RWPE2 (cell line): ENCODE data around the gene PLBD2.
A peak's percentile ranks its signal among the peaks of the same experiment; 100 is the strongest.

Experiments
- ATAC-seq: fragments of 200-7000 bp; cut with Tn5 transposase; 3 replicates; pipeline ENCODE4 v1.9.1; 2021; ENCODE audit warnings: low read depth
- DNase-seq: peaks from one replicate; pipeline ENCODE4 v3.0.0-alpha.2; 2020; ENCODE audit warnings: low spot score
- H3K27ac ChIP-seq: fragments of 450-650 bp; 2 replicates; pipeline ENCODE4 v1.5.1; 2017; ENCODE audit warnings: mild to moderate bottlenecking; ENCODE audit not compliant: poor library complexity, severe bottlenecking
- H3K27me3 ChIP-seq: fragments of 250-450 bp; sonication (Bioruptor Pico); 2 replicates; pipeline ENCODE4 v1.5.1; 2021; ENCODE audit warnings: mild to moderate bottlenecking, moderate library complexity; ENCODE audit not compliant: insufficient read depth, poor library complexity, severe bottlenecking
- H3K36me3 ChIP-seq: fragments of 250-450 bp; sonication (Bioruptor Pico); 2 replicates; pipeline ENCODE4 v1.5.1; 2020; ENCODE audit warnings: low read depth, mild to moderate bottlenecking, moderate library complexity
- H3K4me1 ChIP-seq: fragments of 250-450 bp; sonication (Bioruptor Pico); 2 replicates; pipeline ENCODE4 v1.5.1; 2021; ENCODE audit warnings: mild to moderate bottlenecking, moderate library complexity; ENCODE audit not compliant: insufficient read depth, poor library complexity, severe bottlenecking
- H3K4me3 ChIP-seq: fragments of 250-450 bp; sonication (Bioruptor Pico); 2 replicates; pipeline ENCODE4 v1.5.1; 2021; ENCODE audit warnings: mild to moderate bottlenecking, moderate library complexity; ENCODE audit not compliant: severe bottlenecking
- H3K9me3 ChIP-seq: fragments of 250-450 bp; sonication (Bioruptor Pico); 2 replicates; pipeline ENCODE4 v1.5.1; 2021; ENCODE audit warnings: mild to moderate bottlenecking, moderate library complexity; ENCODE audit not compliant: severe bottlenecking
- TF ChIP-seq, protein P1 (sequence below): fragments of 450-650 bp; IDR thresholded peaks from one replicate; pipeline ENCODE4 v1.5.1; 2017; ENCODE audit warnings: mild to moderate bottlenecking, moderate library complexity; ENCODE audit not compliant: poor library complexity, severe bottlenecking

The PLBD2 gene

DNA sequence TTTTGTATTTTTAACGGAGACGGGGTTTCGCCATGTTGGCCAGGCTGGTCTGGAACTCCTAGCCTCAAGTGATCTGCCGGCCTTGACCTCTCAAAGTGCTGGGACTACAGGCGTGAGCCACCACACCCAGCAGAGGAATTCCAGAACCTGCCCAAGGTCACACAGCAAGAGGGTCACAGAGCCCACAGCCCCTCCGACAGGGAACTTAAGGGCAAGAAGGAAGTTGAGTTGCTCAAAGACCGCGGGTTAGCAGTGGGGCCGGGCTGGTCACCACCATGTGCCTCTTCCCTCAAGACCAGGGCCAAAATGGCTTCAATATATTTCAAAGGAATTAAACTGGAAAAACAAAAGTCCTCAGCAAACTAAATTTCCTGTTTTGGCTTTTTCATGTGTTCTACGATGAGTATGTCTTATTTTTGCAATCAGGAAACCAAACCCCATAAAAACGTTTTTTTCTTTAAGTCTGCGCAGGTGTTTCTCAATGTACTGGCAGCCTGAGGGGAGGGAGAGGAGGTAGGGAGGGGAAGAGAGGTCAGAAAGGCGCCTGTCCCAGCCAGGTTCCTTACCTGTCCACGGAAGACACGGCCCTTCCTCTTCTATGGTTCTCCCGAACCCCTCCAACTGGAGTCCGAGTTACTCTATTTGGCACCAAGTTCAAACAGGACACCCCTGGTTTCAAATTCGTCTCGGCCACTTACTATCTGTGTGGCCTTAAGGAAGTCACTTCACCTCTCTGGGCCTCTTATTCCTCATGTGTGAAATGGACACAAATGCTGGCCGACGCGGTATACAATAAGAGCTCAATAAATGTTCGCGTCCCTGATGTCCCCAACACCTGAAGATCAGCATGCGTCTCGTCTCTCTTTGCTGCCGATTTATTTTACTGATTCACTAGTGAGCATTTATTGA is 24.3 kb upstream of the PLBD2 start:
- Histone ChIP-seq H3K36me3 (peaks cover 24% of the 10 kb centered on the region), H3K4me3 (peak overlapping the region; percentile 85), H3K4me1 (peaks cover 6% of the 10 kb centered on the region), H3K27ac (peak overlapping the region; percentile 39), H3K27me3 (no peaks in the 10 kb centered on the region), H3K9me3 (no peaks in the 10 kb centered on the region)
- no peak for DNase-seq
- ATAC-seq: peak; percentile 26; the same call in 2 of the 3 replicates
- TF ChIP-seq, protein P1, sequence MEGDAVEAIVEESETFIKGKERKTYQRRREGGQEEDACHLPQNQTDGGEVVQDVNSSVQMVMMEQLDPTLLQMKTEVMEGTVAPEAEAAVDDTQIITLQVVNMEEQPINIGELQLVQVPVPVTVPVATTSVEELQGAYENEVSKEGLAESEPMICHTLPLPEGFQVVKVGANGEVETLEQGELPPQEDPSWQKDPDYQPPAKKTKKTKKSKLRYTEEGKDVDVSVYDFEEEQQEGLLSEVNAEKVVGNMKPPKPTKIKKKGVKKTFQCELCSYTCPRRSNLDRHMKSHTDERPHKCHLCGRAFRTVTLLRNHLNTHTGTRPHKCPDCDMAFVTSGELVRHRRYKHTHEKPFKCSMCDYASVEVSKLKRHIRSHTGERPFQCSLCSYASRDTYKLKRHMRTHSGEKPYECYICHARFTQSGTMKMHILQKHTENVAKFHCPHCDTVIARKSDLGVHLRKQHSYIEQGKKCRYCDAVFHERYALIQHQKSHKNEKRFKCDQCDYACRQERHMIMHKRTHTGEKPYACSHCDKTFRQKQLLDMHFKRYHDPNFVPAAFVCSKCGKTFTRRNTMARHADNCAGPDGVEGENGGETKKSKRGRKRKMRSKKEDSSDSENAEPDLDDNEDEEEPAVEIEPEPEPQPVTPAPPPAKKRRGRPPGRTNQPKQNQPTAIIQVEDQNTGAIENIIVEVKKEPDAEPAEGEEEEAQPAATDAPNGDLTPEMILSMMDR: no peak

DNA sequence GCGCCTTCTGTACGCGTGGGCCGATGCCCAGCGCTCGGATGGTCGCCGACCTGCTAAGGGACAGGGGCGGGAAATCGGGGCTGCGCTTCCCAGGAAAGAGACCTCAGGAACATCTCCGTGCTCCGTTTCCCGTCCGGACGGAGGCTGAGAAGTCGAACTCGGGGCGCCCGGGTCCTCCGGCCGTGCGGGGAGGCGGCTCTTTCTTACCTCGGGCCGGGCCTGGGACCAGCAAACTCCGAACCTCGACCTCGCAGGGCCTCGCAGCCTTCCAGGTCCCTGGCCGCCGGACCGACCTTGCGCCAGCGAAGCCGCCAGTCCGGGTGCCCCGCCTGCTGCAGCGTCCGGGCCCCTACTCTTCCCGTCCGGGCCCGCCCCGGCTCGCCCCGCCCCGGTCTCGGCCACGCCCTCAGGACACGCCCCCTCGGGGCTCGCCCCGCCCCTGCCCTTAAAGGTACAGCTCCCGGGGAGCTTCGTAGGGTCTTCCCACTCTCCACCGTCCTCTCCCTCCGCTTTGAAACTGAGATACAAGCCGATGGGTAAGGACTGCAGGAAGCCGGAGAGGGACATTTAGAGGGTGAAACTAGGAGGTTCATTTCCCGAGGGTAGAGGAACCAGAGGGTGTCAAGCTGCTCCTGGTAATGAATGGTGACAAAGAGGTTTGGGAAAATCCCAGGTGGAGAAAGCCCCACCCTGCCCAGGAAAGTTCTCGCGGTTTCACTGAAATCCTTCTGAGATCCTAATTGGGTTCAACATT is 23.4 kb upstream of the PLBD2 start, which contains the start of gene SLC8B1:
Gene SLC8B1, minus strand, starts transcription at position 324 of the 754 bp plus-strand sequence. CDS start 2,231 bp downstream, outside the sequence.
- Histone ChIP-seq H3K4me3 (peak within 1 kb of the TSS; percentile 85), H3K36me3 (peaks cover 18% of the 10 kb centered on the region), H3K27ac (peak within 1 kb of the TSS; percentile 39), H3K4me1 (peaks cover 6% of the 10 kb centered on the region), H3K9me3 (no peaks in the 10 kb centered on the region), H3K27me3 (no peaks in the 10 kb centered on the region)
- DNase-seq (peak; percentile 82), ATAC-seq (peak; percentile 93)
- TF ChIP-seq, protein P1: no peak

DNA sequence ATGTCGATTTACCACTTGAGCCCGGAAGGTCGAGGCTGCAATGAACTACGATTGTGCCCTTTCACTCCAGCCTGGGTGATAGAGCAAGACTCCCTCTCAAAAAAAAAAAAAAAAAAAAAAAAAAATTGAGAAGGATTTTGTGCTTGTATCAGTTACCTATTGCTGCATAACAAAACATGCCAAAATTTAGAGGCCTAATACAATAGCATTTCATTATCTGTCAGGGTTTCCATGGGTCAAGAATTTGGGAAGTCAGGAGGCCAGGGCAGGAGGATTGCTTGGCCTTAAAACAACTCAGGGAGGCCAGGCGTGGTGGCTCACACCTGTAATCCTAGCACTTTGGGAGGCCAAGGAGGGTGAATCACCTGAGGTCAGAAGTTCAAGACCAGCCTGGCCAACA is 18.8 kb upstream of the PLBD2 start:
- H3K27me3 ChIP-seq: no peaks in the 10 kb centered on the region
- H3K4me1 ChIP-seq: no peaks in the 10 kb centered on the region
- no peak overlapping the region for H3K4me3 ChIP-seq
- H3K27ac ChIP-seq: no peak overlapping the region
- TF ChIP-seq, protein P1: no peak
- no peaks in the 10 kb centered on the region for H3K9me3 ChIP-seq
- no peaks in the 10 kb centered on the region for H3K36me3 ChIP-seq
- no peak for DNase-seq
- no peak for ATAC-seq

- Histone ChIP-seq H3K27me3 (no peaks in the 10 kb centered on the region), H3K4me1 (no peaks in the 10 kb centered on the region), H3K4me3 (no peak overlapping the region), H3K27ac (no peak overlapping the region), H3K36me3 (no peaks in the 10 kb centered on the region), H3K9me3 (no peaks in the 10 kb centered on the region)
- ATAC-seq (no peak), DNase-seq (no peak)
- TF ChIP-seq, protein P1: no peak
Measured at GRCh38 chr12:113340061-113340460, 18.3 kb upstream of the PLBD2 start.
